WTC11 (cell line): ENCODE measurements around the gene CFAP299. TPM values are rescaled to one million over a fixed set of nuclear protein-coding genes. Genes with fewer than 3 reads are reported as not detected.

Experiments used
- ATAC-seq: fragments of 200-7000 bp; cut with Tn5 transposase; 2 replicates; pipeline ENCODE4 v1.10.0; 2021; ENCODE audit warnings: mild to moderate bottlenecking, moderate library complexity
- CTCF ChIA-PET: fragments of 300-600 bp; sonication (Branson Sonifier 250); formaldehyde crosslinking; loops from one replicate; lab custom pipeline; 2021; ENCODE audit warnings: antibody characterized with exemption; lab: Charles Lee
- POLR2A ChIA-PET: fragments of 350-600 bp; sonication (Branson Sonifier 250); formaldehyde crosslinking; loops from one replicate; lab custom pipeline; 2021; ENCODE audit warnings: antibody characterized with exemption; lab: Charles Lee
- DNase-seq: peaks from one replicate; pipeline ENCODE4 v3.0.0; 2021; ENCODE audit warnings: low spot score
- H3K27ac Mint-ChIP-seq: 2 replicates; pipeline ENCODE4 v1.8.0; 2021; ENCODE audit warnings: mixed read lengths
- H3K27me3 Mint-ChIP-seq: 2 replicates; pipeline ENCODE4 v1.8.0; 2021; ENCODE audit warnings: low read depth, mild to moderate bottlenecking, moderate library complexity, mixed read lengths
- H3K36me3 Mint-ChIP-seq: 2 replicates; pipeline ENCODE4 v1.8.0; 2021; ENCODE audit warnings: mixed read lengths
- H3K4me1 Mint-ChIP-seq: 2 replicates; pipeline ENCODE4 v1.8.0; 2022; ENCODE audit warnings: mixed read lengths
- H3K4me3 Mint-ChIP-seq: 2 replicates; pipeline ENCODE4 v1.8.0; 2021; ENCODE audit warnings: mild to moderate bottlenecking, moderate library complexity, mixed read lengths
- H3K9me3 Mint-ChIP-seq: 2 replicates; pipeline ENCODE4 v1.8.0; 2021; ENCODE audit warnings: mixed read lengths
- ATF1 ChIP-seq: sonication (generic); formaldehyde crosslinking; IDR thresholded peaks from 2 replicates; pipeline ENCODE4 v1.8.1; 2023; ENCODE audit warnings: mild to moderate bottlenecking, moderate library complexity, missing genetic modification reagents
- ATF3 ChIP-seq: sonication (generic); formaldehyde crosslinking; conservative IDR thresholded peaks from 2 replicates; pipeline ENCODE4 v1.8.1; 2022; ENCODE audit warnings: mild to moderate bottlenecking, missing genetic modification reagents
- CDX4 ChIP-seq: fragments of 250-450 bp; sonication (Bioruptor Pico); IDR thresholded peaks from 2 replicates; pipeline ENCODE4 v1.9.0; 2021; ENCODE audit warnings: moderate library complexity, mild to moderate bottlenecking, inconsistent platforms, borderline replicate concordance
- CREM ChIP-seq: sonication (generic); formaldehyde crosslinking; IDR thresholded peaks from 2 replicates; pipeline ENCODE4 v1.8.1; 2022; ENCODE audit warnings: mild to moderate bottlenecking, missing genetic modification reagents, moderate library complexity
- GRHL2 ChIP-seq: fragments of 250-450 bp; sonication (Bioruptor Pico); IDR thresholded peaks from 2 replicates; pipeline ENCODE4 v1.8.0; 2022; ENCODE audit warnings: mild to moderate bottlenecking, moderate library complexity; ENCODE audit not compliant: insufficient replicate concordance, severe bottlenecking
- HMGXB4 ChIP-seq: sonication (generic); formaldehyde crosslinking; IDR thresholded peaks from 2 replicates; pipeline ENCODE4 v1.8.1; 2023; ENCODE audit warnings: mild to moderate bottlenecking, moderate library complexity, missing genetic modification reagents
- MLX ChIP-seq: sonication (generic); formaldehyde crosslinking; IDR thresholded peaks from 2 replicates; pipeline ENCODE4 v1.8.1; 2023; ENCODE audit warnings: mild to moderate bottlenecking, missing genetic modification reagents, moderate library complexity
- NFE2L1 ChIP-seq: sonication (generic); formaldehyde crosslinking; IDR thresholded peaks from 2 replicates; pipeline ENCODE4 v1.8.1; 2023; ENCODE audit warnings: missing genetic modification reagents
- NR1H2 ChIP-seq: sonication (generic); formaldehyde crosslinking; IDR thresholded peaks from 2 replicates; pipeline ENCODE4 v1.9.0; 2021; ENCODE audit warnings: mild to moderate bottlenecking, moderate library complexity, missing genetic modification reagents
- NR2C2 ChIP-seq: sonication (generic); formaldehyde crosslinking; IDR thresholded peaks from 2 replicates; pipeline ENCODE4 v1.8.0; 2022; ENCODE audit warnings: mild to moderate bottlenecking, missing genetic modification reagents
- PRDM15 ChIP-seq: sonication (generic); formaldehyde crosslinking; IDR thresholded peaks from 2 replicates; pipeline ENCODE4 v1.8.0; 2022; ENCODE audit warnings: missing genetic modification reagents
- PRRX2 ChIP-seq: fragments of 250-450 bp; sonication (Bioruptor Pico); IDR thresholded peaks from 2 replicates; pipeline ENCODE4 v1.8.0; 2021; ENCODE audit warnings: mild to moderate bottlenecking
- SOX15 ChIP-seq: fragments of 250-450 bp; sonication (Bioruptor Pico); IDR thresholded peaks from 2 replicates; pipeline ENCODE4 v1.9.0; 2021; ENCODE audit warnings: mild to moderate bottlenecking
- SP1 ChIP-seq: sonication (generic); formaldehyde crosslinking; conservative IDR thresholded peaks from 2 replicates; pipeline ENCODE4 v1.8.1; 2022; ENCODE audit warnings: missing genetic modification reagents
- TCF7 ChIP-seq: sonication (generic); formaldehyde crosslinking; IDR thresholded peaks from 2 replicates; pipeline ENCODE4 v1.8.0; 2022; ENCODE audit warnings: mild to moderate bottlenecking, low read depth, missing genetic modification reagents, moderate library complexity
- ZMAT4 ChIP-seq: fragments of 250-450 bp; sonication (Bioruptor Pico); IDR thresholded peaks from 2 replicates; pipeline ENCODE4 v1.9.0; 2021; ENCODE audit warnings: mild to moderate bottlenecking
- ZNF219 ChIP-seq: sonication (generic); formaldehyde crosslinking; IDR thresholded peaks from 2 replicates; pipeline ENCODE4 v1.8.0; 2023; ENCODE audit warnings: missing genetic modification reagents, mild to moderate bottlenecking, borderline replicate concordance
- ZNF232 ChIP-seq: sonication (generic); formaldehyde crosslinking; IDR thresholded peaks from 2 replicates; pipeline ENCODE4 v1.8.0; 2022; ENCODE audit warnings: mild to moderate bottlenecking, missing genetic modification reagents
- ZNF317 ChIP-seq: sonication (generic); formaldehyde crosslinking; IDR thresholded peaks from 2 replicates; pipeline ENCODE4 v1.8.1; 2023; ENCODE audit warnings: low read depth, mild to moderate bottlenecking, moderate library complexity, missing genetic modification reagents, borderline replicate concordance
- ZNF396 ChIP-seq: fragments of 250-450 bp; sonication (Bioruptor Pico); IDR thresholded peaks from 2 replicates; pipeline ENCODE4 v1.8.0; 2021; ENCODE audit warnings: mild to moderate bottlenecking, moderate library complexity, borderline replicate concordance
- ZNF512 ChIP-seq: sonication (generic); formaldehyde crosslinking; IDR thresholded peaks from 2 replicates; pipeline ENCODE4 v1.8.1; 2022; ENCODE audit warnings: missing genetic modification reagents, borderline replicate concordance
- total RNA-seq: library from RNA; stranded (reverse); gene quantifications from 3 replicates; pipeline ENCODE4 v1.2.3, GENCODE V29; 2021

Gene CFAP299
- total RNA-seq, 1 experiment from 2014 or later, result not detected

- Mint-ChIP-seq H3K9me3 (peaks cover 13% of the 10 kb centered on the region), H3K27me3 (no peaks in the 10 kb centered on the region), H3K27ac (no peak overlapping the region), H3K4me1 (no peaks in the 10 kb centered on the region), H3K4me3 (no peak overlapping the region), H3K36me3 (peaks cover 6% of the 10 kb centered on the region)
- ChIA-PET CTCF (no interaction called here), POLR2A (interaction anchor here (0.6 kb wide), 1 partner anchor 189 kb away, joined by 4 read pairs; no protein-coding TSS in a partner anchor)
- DNase-seq, result no peak
- no peak for ATAC-seq
- TF ChIP-seq CDX4 (no peak), HMGXB4 (CRISPR knock-in tag) (no peak), NR2C2 (CRISPR knock-in tag) (no peak), ZNF512 (CRISPR knock-in tag) (no peak), ZNF396 (CRISPR knock-in tag) (no peak), ZNF219 (CRISPR knock-in tag) (no peak), GRHL2 (no peak), NFE2L1 (CRISPR knock-in tag) (no peak), MLX (CRISPR knock-in tag) (no peak)
Observed at GRCh38 chr4:80900908-80901307, 565.4 kb downstream of the CFAP299 start.

GRCh38 chr4:80903020-80903419, 567.5 kb downstream of the CFAP299 start:
- Mint-ChIP-seq H3K27ac (no peak overlapping the region), H3K4me1 (peaks cover 4% of the 10 kb centered on the region; the same call in 1 of the 2 replicates), H3K9me3 (peaks cover 34% of the 10 kb centered on the region), H3K27me3 (no peaks in the 10 kb centered on the region), H3K4me3 (no peak overlapping the region), H3K36me3 (peaks cover 27% of the 10 kb centered on the region)
- CTCF ChIA-PET, result no interaction called here
- no peak for ATAC-seq
- DNase-seq, result no peak
- TF ChIP-seq ATF1 (no peak), ZMAT4 (CRISPR knock-in tag) (no peak), ZNF232 (CRISPR knock-in tag) (no peak), ATF3 (CRISPR knock-in tag) (no peak), CDX4 (no peak), ZNF317 (CRISPR knock-in tag) (no peak), SOX15 (CRISPR knock-in tag) (no peak), NR1H2 (CRISPR knock-in tag) (no peak), PRRX2 (no peak), PRDM15 (CRISPR knock-in tag) (no peak), ZNF396 (CRISPR knock-in tag) (no peak), CREM (CRISPR knock-in tag) (no peak), TCF7 (CRISPR knock-in tag) (no peak), SP1 (CRISPR knock-in tag) (no peak), ZNF219 (CRISPR knock-in tag) (no peak)
- TF ChIP-seq, all 79 proteins: peak for 0
- POLR2A ChIA-PET, result no interaction called here
